ENCODE measurements around the gene DIS3L2.
A peak's percentile ranks its signal among the peaks of the same experiment; 100 is the strongest.
"Not testable (repeated sequence)": the region's sequence is repeated elsewhere in the genome, so short reads cannot be mapped to it uniquely, and the experiment has no call there.

The DIS3L2 gene

DNA sequence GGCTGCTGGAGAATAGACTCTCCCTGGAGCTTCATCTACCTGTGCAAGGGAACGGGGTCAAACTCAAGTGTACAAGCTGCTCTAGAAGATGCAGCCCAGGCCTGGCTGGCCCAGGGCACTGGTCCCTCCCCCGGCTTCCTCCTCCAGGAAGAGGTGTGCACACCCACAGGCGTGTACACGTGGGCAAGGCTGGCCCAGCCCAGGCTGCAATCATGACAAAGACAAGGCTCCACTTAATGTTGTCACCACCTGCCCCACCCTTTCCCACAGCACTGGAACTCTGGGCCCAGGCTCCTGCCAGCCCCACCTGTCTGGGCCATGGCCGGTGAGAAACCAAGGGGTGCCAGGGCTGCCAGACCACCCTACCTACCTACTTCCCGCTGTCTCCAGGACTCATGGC is 387.4 kb downstream of the DIS3L2 start:
- Mint-ChIP-seq H3K9me3 (ENCODE audit: low read depth) (no peaks in the 10 kb centered on the region), H3K4me3 (no peak overlapping the region), H3K27ac (no peak overlapping the region), H3K27me3 (peaks cover 3% of the 10 kb centered on the region), H3K36me3 (no peaks in the 10 kb centered on the region), H3K4me1 (ENCODE audit: low read depth) (peaks cover 11% of the 10 kb centered on the region)

DNA sequence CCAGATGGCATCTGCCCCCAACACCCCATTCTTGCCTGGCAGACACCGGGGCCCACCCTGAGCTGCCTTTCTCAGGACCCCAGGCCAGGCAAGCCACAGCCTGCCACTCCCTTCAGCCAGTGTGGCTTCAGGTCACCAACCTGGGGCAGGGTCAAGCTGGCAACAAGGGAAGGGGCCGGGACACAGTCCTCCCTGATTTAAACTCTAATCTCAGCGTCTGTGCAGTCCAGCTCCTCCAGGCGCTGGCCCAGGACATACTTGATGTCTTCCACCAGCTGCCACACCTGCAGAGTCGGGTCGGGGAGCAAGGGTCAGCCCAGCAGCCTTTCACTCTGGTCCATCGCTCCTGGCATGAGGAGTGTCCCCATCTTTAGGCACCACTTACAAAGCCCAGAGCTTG is 388.0 kb downstream of the DIS3L2 start:
- H3K4me3 Mint-ChIP-seq = no peak overlapping the region
- H3K36me3 Mint-ChIP-seq = no peaks in the 10 kb centered on the region
- H3K4me1 Mint-ChIP-seq (ENCODE audit: low read depth) = peaks cover 7% of the 10 kb centered on the region
- H3K27ac Mint-ChIP-seq = no peak overlapping the region
- no peaks in the 10 kb centered on the region for H3K9me3 Mint-ChIP-seq (ENCODE audit: low read depth)
- H3K27me3 Mint-ChIP-seq = peaks cover 3% of the 10 kb centered on the region

- peaks cover 7% of the 10 kb centered on the region for H3K4me1 Mint-ChIP-seq (ENCODE audit: low read depth)
- no peak overlapping the region for H3K4me3 Mint-ChIP-seq
- no peaks in the 10 kb centered on the region for H3K36me3 Mint-ChIP-seq
- no peak overlapping the region for H3K27ac Mint-ChIP-seq
- no peaks in the 10 kb centered on the region for H3K9me3 Mint-ChIP-seq (ENCODE audit: low read depth)
- peaks cover 3% of the 10 kb centered on the region for H3K27me3 Mint-ChIP-seq
Observed at GRCh38 chr2:232349946-232350635, 388.6 kb downstream of the DIS3L2 start.

DNA sequence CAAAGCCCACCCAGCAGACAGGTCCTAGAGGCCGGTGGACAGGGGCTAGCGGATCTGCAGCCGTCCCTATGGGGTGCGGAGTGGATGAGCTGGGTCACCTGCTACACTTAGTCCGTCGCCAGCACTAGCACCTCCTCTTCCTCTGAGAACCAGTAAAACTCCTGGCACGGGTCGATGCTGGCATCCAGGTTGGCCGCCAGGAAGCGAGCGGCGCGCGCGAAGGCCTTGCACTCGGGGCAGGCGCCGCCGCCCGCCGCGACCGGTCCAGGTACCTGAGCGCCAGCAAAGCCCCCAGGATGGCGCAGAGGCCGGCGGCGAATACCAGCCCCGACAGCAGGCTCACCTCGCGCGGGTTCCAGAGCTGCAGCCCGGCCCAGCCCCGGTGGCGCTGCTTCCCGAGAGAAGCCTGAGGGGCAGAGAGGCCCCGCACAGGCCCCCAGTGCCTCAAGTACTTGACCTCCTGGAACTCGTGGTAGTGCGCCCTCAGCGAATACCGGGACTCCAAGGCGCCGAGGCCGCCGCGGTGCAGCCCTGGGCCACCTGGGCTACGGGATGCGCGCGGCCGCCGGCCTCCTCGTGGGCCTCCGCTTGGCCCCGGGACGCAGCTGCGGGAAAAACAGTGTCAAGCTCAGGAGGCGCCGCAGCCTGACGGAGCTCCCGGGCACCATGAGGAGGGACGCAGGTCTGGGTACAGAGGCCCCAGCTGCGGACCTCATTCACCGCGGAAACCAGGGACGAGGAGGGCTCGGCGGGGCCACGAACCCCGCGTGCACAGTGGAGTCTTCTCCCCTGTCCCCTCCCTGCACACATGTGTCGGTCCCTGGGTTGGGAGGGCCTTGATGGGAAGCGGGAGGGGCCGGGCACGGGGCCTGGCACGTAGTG is 389.5 kb downstream of the DIS3L2 start:
- H3K9me3 Mint-ChIP-seq (ENCODE audit: low read depth) = no peaks in the 10 kb centered on the region
- no peaks in the 10 kb centered on the region for H3K36me3 Mint-ChIP-seq
- H3K4me1 Mint-ChIP-seq (ENCODE audit: low read depth) = peaks cover 7% of the 10 kb centered on the region
- H3K27me3 Mint-ChIP-seq = peaks cover 3% of the 10 kb centered on the region
- peak overlapping the region; percentile 70 for H3K4me3 Mint-ChIP-seq
- H3K27ac Mint-ChIP-seq = no peak overlapping the region

GRCh38 chr2:232351686-232352510 is 390.4 kb downstream of the DIS3L2 start:
- Mint-ChIP-seq H3K27ac (no peak overlapping the region), H3K4me1 (ENCODE audit: low read depth) (peaks cover 7% of the 10 kb centered on the region), H3K36me3 (no peaks in the 10 kb centered on the region), H3K4me3 (peak overlapping the region; percentile 70), H3K9me3 (ENCODE audit: low read depth) (no peaks in the 10 kb centered on the region), H3K27me3 (peaks cover 3% of the 10 kb centered on the region)

- no peaks in the 10 kb centered on the region for H3K9me3 Mint-ChIP-seq (ENCODE audit: low read depth)
- no peak overlapping the region for H3K4me3 Mint-ChIP-seq
- peaks cover 3% of the 10 kb centered on the region for H3K27me3 Mint-ChIP-seq
- H3K36me3 Mint-ChIP-seq = no peaks in the 10 kb centered on the region
- H3K4me1 Mint-ChIP-seq (ENCODE audit: low read depth) = peaks cover 7% of the 10 kb centered on the region
- no peak overlapping the region for H3K27ac Mint-ChIP-seq
Observed at GRCh38 chr2:232352511-232353091, 391.1 kb downstream of the DIS3L2 start.

DNA sequence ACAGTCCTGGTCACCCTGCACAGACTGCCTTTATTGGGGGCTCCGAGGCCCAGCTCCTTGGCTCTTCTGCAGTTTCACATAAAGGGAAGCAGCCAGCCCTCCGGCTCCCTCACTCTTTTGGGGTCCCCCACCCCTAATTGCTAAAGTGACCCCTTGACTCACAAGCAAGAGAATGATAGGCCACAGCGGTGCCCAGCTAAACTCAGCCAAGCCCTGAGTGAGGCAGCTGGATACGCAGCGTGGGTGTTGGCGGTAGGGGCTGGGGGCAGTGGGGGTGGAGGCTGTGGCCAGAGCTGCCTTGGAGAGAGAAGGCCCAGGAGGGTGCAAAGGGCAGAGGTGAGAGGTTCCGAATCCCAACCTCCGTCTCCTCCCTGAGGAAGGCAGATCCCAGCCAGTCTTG is 391.6 kb downstream of the DIS3L2 start:
- H3K36me3 Mint-ChIP-seq = no peaks in the 10 kb centered on the region
- H3K4me1 Mint-ChIP-seq (ENCODE audit: low read depth) = peaks cover 7% of the 10 kb centered on the region
- H3K27me3 Mint-ChIP-seq = peaks cover 3% of the 10 kb centered on the region
- no peak overlapping the region for H3K27ac Mint-ChIP-seq
- no peaks in the 10 kb centered on the region for H3K9me3 Mint-ChIP-seq (ENCODE audit: low read depth)
- H3K4me3 Mint-ChIP-seq = no peak overlapping the region

DNA sequence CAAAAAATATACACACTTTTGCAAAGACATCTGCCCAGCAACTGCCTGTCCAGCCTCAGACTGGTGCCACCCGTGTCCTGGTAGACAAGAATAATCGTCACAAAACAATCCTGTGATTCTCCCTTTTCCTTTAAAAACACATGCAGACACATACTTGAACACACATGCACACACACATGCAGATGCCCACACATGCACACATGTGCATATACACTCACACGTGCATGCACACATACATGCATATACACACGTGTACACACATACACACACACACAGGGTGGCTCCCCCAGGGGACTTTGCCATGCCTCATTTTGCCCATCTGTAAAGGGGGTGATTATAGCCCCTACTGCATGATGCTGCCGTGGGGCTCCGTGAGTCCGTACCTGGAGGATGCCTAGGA is 392.1 kb downstream of the DIS3L2 start:
- peaks cover 7% of the 10 kb centered on the region for H3K4me1 Mint-ChIP-seq (ENCODE audit: low read depth)
- peaks cover 3% of the 10 kb centered on the region for H3K27me3 Mint-ChIP-seq
- H3K4me3 Mint-ChIP-seq = no peak overlapping the region
- no peaks in the 10 kb centered on the region for H3K36me3 Mint-ChIP-seq
- no peaks in the 10 kb centered on the region for H3K9me3 Mint-ChIP-seq (ENCODE audit: low read depth)
- H3K27ac Mint-ChIP-seq = no peak overlapping the region

DNA sequence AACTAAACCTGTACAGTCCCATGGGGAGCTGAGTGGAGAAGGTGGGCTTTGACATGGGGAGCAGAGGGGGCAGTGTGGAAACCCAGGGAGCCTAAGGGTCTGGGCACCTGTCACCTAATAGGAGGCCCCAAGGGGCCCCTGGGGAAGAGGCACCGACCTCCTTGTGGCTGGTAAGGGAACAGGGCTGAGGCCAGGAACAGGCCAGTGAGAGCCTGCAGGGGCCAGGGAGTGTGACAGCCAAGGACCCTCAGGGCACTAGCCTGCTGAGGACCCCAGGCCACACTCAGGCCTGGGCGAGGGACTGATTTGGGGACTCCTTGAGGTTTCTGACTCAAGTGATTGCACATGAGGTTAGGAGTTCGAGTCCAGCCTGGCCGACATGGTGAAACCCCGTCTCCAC is 392.6 kb downstream of the DIS3L2 start:
- Mint-ChIP-seq H3K4me3 (no peak overlapping the region), H3K27ac (no peak overlapping the region), H3K27me3 (peaks cover 3% of the 10 kb centered on the region), H3K4me1 (ENCODE audit: low read depth) (peaks cover 6% of the 10 kb centered on the region), H3K9me3 (ENCODE audit: low read depth) (no peaks in the 10 kb centered on the region), H3K36me3 (no peaks in the 10 kb centered on the region)

GRCh38 chr2:232361646-232362045 is 400.1 kb downstream of the DIS3L2 start:
- Mint-ChIP-seq H3K4me1 (ENCODE audit: low read depth) (peaks cover 28% of the 10 kb centered on the region), H3K9me3 (ENCODE audit: low read depth) (no peaks in the 10 kb centered on the region), H3K27ac (no peak overlapping the region), H3K36me3 (no peaks in the 10 kb centered on the region), H3K27me3 (no peaks in the 10 kb centered on the region), H3K4me3 (no peak overlapping the region)

GRCh38 chr2:232362174-232362900 is 400.8 kb downstream of the DIS3L2 start:
- Mint-ChIP-seq H3K9me3 (ENCODE audit: low read depth) (no peaks in the 10 kb centered on the region), H3K4me3 (peak overlapping the region; percentile 47), H3K4me1 (ENCODE audit: low read depth) (peaks cover 28% of the 10 kb centered on the region), H3K36me3 (no peaks in the 10 kb centered on the region), H3K27ac (no peak overlapping the region), H3K27me3 (no peaks in the 10 kb centered on the region)

- Mint-ChIP-seq H3K4me1 (ENCODE audit: low read depth) (peaks cover 28% of the 10 kb centered on the region), H3K27ac (peak overlapping the region; percentile 25), H3K4me3 (peak overlapping the region; percentile 87)
- H3K36me3 Mint-ChIP-seq; H3K9me3 Mint-ChIP-seq (ENCODE audit: low read depth); H3K27me3 Mint-ChIP-seq: not testable (repeated sequence)
Observed at GRCh38 chr2:232363064-232363783, 401.7 kb downstream of the DIS3L2 start.

GRCh38 chr2:232363784-232364615 is 402.5 kb downstream of the DIS3L2 start:
- Mint-ChIP-seq H3K4me3 (peak overlapping the region; percentile 87), H3K36me3 (no peaks in the 10 kb centered on the region), H3K9me3 (ENCODE audit: low read depth) (no peaks in the 10 kb centered on the region), H3K4me1 (ENCODE audit: low read depth) (peaks cover 28% of the 10 kb centered on the region), H3K27me3 (no peaks in the 10 kb centered on the region), H3K27ac (peak overlapping the region; percentile 25)
